Endothelial cell of umbilical vein (primary cell): ENCODE results near the gene HPX. TPM values are rescaled to one million over a fixed set of nuclear protein-coding genes. Genes with fewer than 3 reads are reported as not detected.

ENCODE experiments used
- BruUV-seq: library from RNA; stranded (reverse); fragments of 400-500 nt; replicated peaks from 2 replicates; lab custom pipeline; 2021; lab: Mats Ljungman, UMichigan
- CTCF ChIA-PET: fragments of 300-600, 350-600 bp; sonication (Branson Sonifier 250); formaldehyde crosslinking; loops from one replicate; lab custom pipeline; 2021; ENCODE audit warnings: antibody characterized with exemption, inconsistent platforms; lab: Charles Lee
- POLR2A ChIA-PET: fragments of 300-600, 350-600 bp; sonication (Branson Sonifier 250); formaldehyde crosslinking; loops from one replicate; lab custom pipeline; 2021; ENCODE audit warnings: antibody characterized with exemption, inconsistent platforms; lab: Charles Lee
- DNase-seq: peaks from one replicate; pipeline ENCODE4 v3.0.0-alpha.2; 2011; ENCODE audit warnings: low read depth, low spot score
- FAIRE-seq: peaks from 2 replicates; lab custom pipeline; 2011; peaks lifted over from hg19 to GRCh38; lab: Jason Lieb, UNC
- H2AFZ ChIP-seq: 2 replicates; pipeline ENCODE4 v1.6.0; 2012; ENCODE audit warnings: low read depth, low read length, control low read depth, inconsistent platforms
- H3K27ac ChIP-seq: 2 replicates; pipeline ENCODE4 v1.5.1; 2011; ENCODE audit warnings: low read depth, mild to moderate bottlenecking, control low read depth, low read length, moderate library complexity; ENCODE audit not compliant: insufficient read depth
- H3K27me3 ChIP-seq, 2 experiments: 2 replicates each; pipeline versions ENCODE4 v1.6.0 to v1.6.1; 2011; ENCODE audit warnings: low read length in 2 of 2, mixed read lengths in 1 of 2; ENCODE audit not compliant: control insufficient read depth in 2 of 2, insufficient read depth in 2 of 2
- H3K36me3 ChIP-seq, 2 experiments: 2 replicates in 1 of 2; 3 replicates in 1 of 2; pipeline ENCODE4 v1.5.1; 2011; ENCODE audit warnings: low read length in 2 of 2, mild to moderate bottlenecking in 1 of 2, moderate library complexity in 1 of 2; ENCODE audit not compliant: control insufficient read depth in 2 of 2, insufficient read depth in 2 of 2; ENCODE audit errors: extremely low read depth in 1 of 2
- H3K4me1 ChIP-seq: 3 replicates; pipeline ENCODE4 v1.5.1; 2011; ENCODE audit warnings: mild to moderate bottlenecking, low read length; ENCODE audit not compliant: control insufficient read depth, insufficient read depth; ENCODE audit errors: extremely low read depth
- H3K4me2 ChIP-seq: 2 replicates; pipeline ENCODE4 v1.6.1; 2011; ENCODE audit warnings: low read length, control low read depth, mixed read lengths; ENCODE audit not compliant: insufficient read depth
- H3K4me3 ChIP-seq, 3 experiments: fragments of 200-600 bp in 1 of 3; sonication (generic), shearing (Covaris generic) in 1 of 3; replicated peaks in 1 of 3; 2 replicates each; pipeline ENCODE4 v1.5.1; 2011 to 2016; ENCODE audit warnings: control low read depth in 3 of 3, low read length in 3 of 3, mild to moderate bottlenecking in 2 of 3, inconsistent platforms in 1 of 3, low read depth in 1 of 3, moderate library complexity in 1 of 3; ENCODE audit not compliant: insufficient read depth in 1 of 3
- H3K79me2 ChIP-seq: 2 replicates; pipeline ENCODE4 v1.6.0; 2012; ENCODE audit warnings: low read length, inconsistent platforms; ENCODE audit not compliant: control insufficient read depth, insufficient read depth
- H3K9ac ChIP-seq: replicated peaks from 2 replicates; pipeline ENCODE3; 2011; ENCODE audit warnings: low read length, control low read depth; ENCODE audit not compliant: insufficient read depth; ENCODE audit errors: extremely low read depth
- H3K9me1 ChIP-seq: replicated peaks from 3 replicates; pipeline ENCODE4 v1.6.0; 2011; ENCODE audit warnings: mild to moderate bottlenecking, low read length; ENCODE audit not compliant: control insufficient read depth, insufficient read depth; ENCODE audit errors: extremely low read depth
- H3K9me3 ChIP-seq: replicated peaks from 2 replicates; pipeline ENCODE4 v1.5.1; 2012; ENCODE audit warnings: low read length, inconsistent platforms; ENCODE audit not compliant: control insufficient read depth, insufficient read depth
- H4K20me1 ChIP-seq: replicated peaks from 2 replicates; pipeline ENCODE3; 2011; ENCODE audit warnings: mild to moderate bottlenecking, low read length; ENCODE audit not compliant: control insufficient read depth, insufficient read depth; ENCODE audit errors: extremely low read depth
- GATA2 ChIP-seq: IDR thresholded peaks from 2 replicates; pipeline ENCODE4 v1.7.0; 2011; ENCODE audit warnings: low read depth, mild to moderate bottlenecking, moderate library complexity, mixed read lengths, low read length; ENCODE audit not compliant: insufficient read length, insufficient read depth
- MYC ChIP-seq: IDR thresholded peaks from one replicate; pipeline ENCODE4 v1.6.1; 2011; ENCODE audit warnings: mild to moderate bottlenecking, low read depth, low read length
- POLR2AphosphoS5 ChIP-seq: IDR thresholded peaks from 2 replicates; pipeline ENCODE4 v1.6.1; 2012; ENCODE audit warnings: low read depth, mild to moderate bottlenecking, control low read depth, low read length, moderate library complexity; ENCODE audit not compliant: insufficient read depth
- dilution Hi-C: fragments of 300-500 bp; cut with MboI; formaldehyde crosslinking; loops from one replicate; pipeline ENCODE4 v1.15.0; 2019; ENCODE audit warnings: low sequenced_read_pairs; ENCODE audit not compliant: extremely low pct_ligation_motif_present
- intact Hi-C: fragments of 100-400 bp; cut with micrococcal nuclease; formaldehyde crosslinking; loops from one replicate; pipeline ENCODE4 v1.10.0; 2022
- polyA plus RNA-seq, 4 experiments: library from polyadenylated mRNA; depleted of rRNA in 3 of 4; stranded (reverse) in 3 of 4; unstranded in 1 of 4; fragments of >200 nt; gene quantifications; 2 replicates each; pipeline versions ENCODE4 v1.2.1 to v1.2.3, GENCODE V29; 2011 to 2012; ENCODE audit warnings: missing spikeins in 1 of 4
- total RNA-seq: library from RNA; stranded (reverse); gene quantifications from 2 replicates; pipeline ENCODE4 v1.2.3, GENCODE V29; 2021
- TF ChIP-seq, protein P1 (sequence below): IDR thresholded peaks from 2 replicates; pipeline ENCODE4 v1.6.1; 2011; ENCODE audit not compliant: insufficient read depth, insufficient read length
- TF ChIP-seq, protein P2 (sequence below), 2 donors: IDR thresholded peaks; 1 replicate in 1 of 2; 2 replicates in 1 of 2; pipeline ENCODE4 v1.5.1; 2011; ENCODE audit warnings: low read length in 2 of 2, mild to moderate bottlenecking in 2 of 2, moderate library complexity in 2 of 2, control low read depth in 1 of 2, inconsistent platforms in 1 of 2, low read depth in 1 of 2; ENCODE audit not compliant: insufficient read depth in 1 of 2; ENCODE audit errors: extremely low read depth in 1 of 2

The HPX gene
- total and polyA plus RNA-seq, 2 donors (not counting 3 experiments of a cell fraction or from before 2014, with no cell fraction given), result 1.3 to 1.5 TPM

DNA sequence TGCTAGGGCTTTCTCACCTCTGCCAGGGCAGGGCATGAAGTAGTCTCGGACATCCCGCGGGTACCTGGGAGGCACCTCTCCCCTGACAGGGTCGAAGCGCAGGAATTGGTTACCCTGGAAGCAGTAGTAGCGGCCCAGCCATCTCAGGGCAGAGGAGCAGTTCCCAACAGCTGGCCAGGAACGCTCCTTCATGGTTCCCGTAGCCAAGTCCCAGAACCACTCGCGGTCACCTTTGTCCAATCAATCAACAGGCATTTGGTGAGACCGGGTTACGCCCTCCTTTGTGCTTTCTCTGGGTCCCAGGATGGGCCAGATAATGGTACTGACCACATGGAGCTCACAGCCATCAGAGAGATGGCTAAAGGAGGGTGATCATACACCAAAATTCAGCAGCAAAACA lies 3.4 kb downstream of the HPX start:
- TF ChIP-seq POLR2AphosphoS5, result no peak
- TF ChIP-seq MYC, result no peak
- TF ChIP-seq, protein P1, sequence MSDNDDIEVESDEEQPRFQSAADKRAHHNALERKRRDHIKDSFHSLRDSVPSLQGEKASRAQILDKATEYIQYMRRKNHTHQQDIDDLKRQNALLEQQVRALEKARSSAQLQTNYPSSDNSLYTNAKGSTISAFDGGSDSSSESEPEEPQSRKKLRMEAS, result no peak
- TF ChIP-seq, protein P2, sequence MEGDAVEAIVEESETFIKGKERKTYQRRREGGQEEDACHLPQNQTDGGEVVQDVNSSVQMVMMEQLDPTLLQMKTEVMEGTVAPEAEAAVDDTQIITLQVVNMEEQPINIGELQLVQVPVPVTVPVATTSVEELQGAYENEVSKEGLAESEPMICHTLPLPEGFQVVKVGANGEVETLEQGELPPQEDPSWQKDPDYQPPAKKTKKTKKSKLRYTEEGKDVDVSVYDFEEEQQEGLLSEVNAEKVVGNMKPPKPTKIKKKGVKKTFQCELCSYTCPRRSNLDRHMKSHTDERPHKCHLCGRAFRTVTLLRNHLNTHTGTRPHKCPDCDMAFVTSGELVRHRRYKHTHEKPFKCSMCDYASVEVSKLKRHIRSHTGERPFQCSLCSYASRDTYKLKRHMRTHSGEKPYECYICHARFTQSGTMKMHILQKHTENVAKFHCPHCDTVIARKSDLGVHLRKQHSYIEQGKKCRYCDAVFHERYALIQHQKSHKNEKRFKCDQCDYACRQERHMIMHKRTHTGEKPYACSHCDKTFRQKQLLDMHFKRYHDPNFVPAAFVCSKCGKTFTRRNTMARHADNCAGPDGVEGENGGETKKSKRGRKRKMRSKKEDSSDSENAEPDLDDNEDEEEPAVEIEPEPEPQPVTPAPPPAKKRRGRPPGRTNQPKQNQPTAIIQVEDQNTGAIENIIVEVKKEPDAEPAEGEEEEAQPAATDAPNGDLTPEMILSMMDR (IDR thresholded peaks at IDR 0.05; ENCODE audit: extremely low read depth in 1 of 2, insufficient read depth in 1 of 2, low read depth in 1 of 2, low read length in 2 of 2), result no peak
- no peak for TF ChIP-seq GATA2
- DNase-seq (no peak), FAIRE-seq (no peak)
- H3K9me1 ChIP-seq, result no peaks in the 10 kb centered on the region
- H3K4me1 ChIP-seq, result no peaks in the 10 kb centered on the region
- no peaks in the 10 kb centered on the region for H3K79me2 ChIP-seq
- H3K27ac ChIP-seq, result no peak overlapping the region
- dilution Hi-C loops (no loop called here), intact Hi-C loops (no loop called here)
- no peaks in the 10 kb centered on the region for H3K27me3 ChIP-seq
- ChIA-PET CTCF (interaction anchor here (0.8 to 9.9 kb wide), 9 partner anchors 8 to 69 kb away, joined by 3 to 638 read pairs (median 19); partner anchors contain the start of gene APBB1), POLR2A (no interaction called here)
- H3K36me3 ChIP-seq, result no peaks in the 10 kb centered on the region
- no peak overlapping the region for H3K4me2 ChIP-seq
- no peak overlapping the region for H2AFZ ChIP-seq
- H3K4me3 ChIP-seq, result no peak overlapping the region
- no peaks in the 10 kb centered on the region for H4K20me1 ChIP-seq
- BruUV-seq, result no TSS peak
- no peaks in the 10 kb centered on the region for H3K9me3 ChIP-seq
- no peak overlapping the region for H3K9ac ChIP-seq
